Lower leg skin (tissue), 4 donors: Measurements from ENCODE around the gene PRTN3. TPM values are rescaled to one million over a fixed set of nuclear protein-coding genes. Genes with fewer than 3 reads are reported as not detected.

Experiments used
- DNase-seq, 2 donors: peaks; one replicate each; pipeline ENCODE4 v3.0.0-alpha.2; 2019; ENCODE audit warnings: low spot score in 2 of 2
- H3K4me3 ChIP-seq: fragments of 200-600 bp; sonication (generic); 2 replicates; pipeline ENCODE4 v1.5.1; 2017; ENCODE audit warnings: mild to moderate bottlenecking, low read depth; ENCODE audit not compliant: poor library complexity, severe bottlenecking
- CTCF ChIP-seq, 3 donors: fragments of 450-650 bp; IDR thresholded peaks; one replicate each; pipeline ENCODE4 v1.5.1; 2016; ENCODE audit warnings: antibody characterized with exemption in 3 of 3, mild to moderate bottlenecking in 3 of 3, moderate library complexity in 2 of 3
- POLR2A ChIP-seq, 2 donors: fragments of 450-650 bp; IDR thresholded peaks; one replicate each; pipeline ENCODE4 v1.6.1; 2016 to 2017; ENCODE audit warnings: antibody characterized with exemption in 2 of 2, mild to moderate bottlenecking in 1 of 2, moderate library complexity in 1 of 2
- WGBS, 2 donors: methylation state at CpG; one replicate each; pipeline ENCODE4 v1.1.5; 2018; 5-methylcytosine and 5-hydroxymethylcytosine counted together
- intact Hi-C: fragments of 100-400 bp; cut with DNase I; formaldehyde crosslinking; loops from one replicate; pipeline ENCODE4 v1.15.0; 2023; ENCODE audit warnings: low total_unique reads
- total RNA-seq, 4 donors: library from RNA; depleted of rRNA; stranded (reverse); fragments of >200 nt; gene quantifications; one replicate each; pipeline ENCODE4 v1.1.0, GENCODE V29; 2016

Gene PRTN3
- total RNA-seq, 4 donors from 2014 or later, result 0.86 TPM; not detected in 3

DNA sequence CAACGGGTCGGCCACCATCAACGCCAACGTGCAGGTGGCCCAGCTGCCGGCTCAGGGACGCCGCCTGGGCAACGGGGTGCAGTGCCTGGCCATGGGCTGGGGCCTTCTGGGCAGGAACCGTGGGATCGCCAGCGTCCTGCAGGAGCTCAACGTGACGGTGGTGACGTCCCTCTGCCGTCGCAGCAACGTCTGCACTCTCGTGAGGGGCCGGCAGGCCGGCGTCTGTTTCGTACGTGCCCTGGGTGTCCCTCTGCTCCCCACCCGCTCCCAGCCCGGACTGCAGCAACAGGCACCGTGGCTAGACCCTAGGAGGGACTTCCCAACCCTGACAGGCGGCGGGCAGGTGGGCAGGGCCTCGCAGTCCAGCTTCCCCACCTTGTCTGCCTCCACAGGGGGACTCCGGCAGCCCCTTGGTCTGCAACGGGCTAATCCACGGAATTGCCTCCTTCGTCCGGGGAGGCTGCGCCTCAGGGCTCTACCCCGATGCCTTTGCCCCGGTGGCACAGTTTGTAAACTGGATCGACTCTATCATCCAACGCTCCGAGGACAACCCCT is 14.8 kb downstream of the PRTN3 start:
- DNase-seq, result no peak
- TF ChIP-seq POLR2A (IDR thresholded peaks at IDR 0.05) (no peak), CTCF (IDR thresholded peaks at IDR 0.05) (no peak)
- H3K4me3 ChIP-seq, result no peak overlapping the region
- 74 to 78% methylated on average over 33 to 34 of the region's 40 CpGs for WGBS, 2 donors
- intact Hi-C loops, result loop anchor here (10.0 kb wide), 1 partner anchor 129 kb away; the partner anchor contains the start of gene WDR18

DNA sequence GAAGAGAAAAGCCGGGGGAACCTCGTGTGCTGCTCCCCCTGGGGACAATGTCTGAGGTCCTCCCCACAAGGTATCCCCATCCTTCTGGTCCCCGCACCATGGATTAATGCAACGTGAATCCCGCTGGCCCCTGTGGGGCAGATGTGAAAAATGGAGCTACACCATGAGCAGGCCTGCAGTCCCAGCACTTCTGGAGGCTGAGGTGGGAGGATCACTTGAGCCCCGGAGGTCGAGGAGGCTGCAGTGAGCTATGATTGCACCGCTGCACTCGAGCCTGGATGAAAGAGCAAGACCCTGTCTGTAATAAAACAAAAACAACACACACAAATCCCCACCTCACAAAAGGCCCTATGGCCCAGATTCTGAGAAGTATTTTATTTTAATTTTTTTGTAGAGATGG is 17.5 kb downstream of the PRTN3 start:
- intact Hi-C loops, result loop anchor here (2.0 to 10.0 kb wide), 2 partner anchors 63 to 127 kb away; partner anchors contain the start of gene WDR18
- TF ChIP-seq POLR2A (IDR thresholded peaks at IDR 0.05), result no peak
- TF ChIP-seq CTCF (IDR thresholded peaks at IDR 0.05), result no peak
- 77 to 85% methylated on average over 9 of the region's 9 CpGs for WGBS, 2 donors
- no peak overlapping the region for H3K4me3 ChIP-seq
- no peak for DNase-seq

DNA sequence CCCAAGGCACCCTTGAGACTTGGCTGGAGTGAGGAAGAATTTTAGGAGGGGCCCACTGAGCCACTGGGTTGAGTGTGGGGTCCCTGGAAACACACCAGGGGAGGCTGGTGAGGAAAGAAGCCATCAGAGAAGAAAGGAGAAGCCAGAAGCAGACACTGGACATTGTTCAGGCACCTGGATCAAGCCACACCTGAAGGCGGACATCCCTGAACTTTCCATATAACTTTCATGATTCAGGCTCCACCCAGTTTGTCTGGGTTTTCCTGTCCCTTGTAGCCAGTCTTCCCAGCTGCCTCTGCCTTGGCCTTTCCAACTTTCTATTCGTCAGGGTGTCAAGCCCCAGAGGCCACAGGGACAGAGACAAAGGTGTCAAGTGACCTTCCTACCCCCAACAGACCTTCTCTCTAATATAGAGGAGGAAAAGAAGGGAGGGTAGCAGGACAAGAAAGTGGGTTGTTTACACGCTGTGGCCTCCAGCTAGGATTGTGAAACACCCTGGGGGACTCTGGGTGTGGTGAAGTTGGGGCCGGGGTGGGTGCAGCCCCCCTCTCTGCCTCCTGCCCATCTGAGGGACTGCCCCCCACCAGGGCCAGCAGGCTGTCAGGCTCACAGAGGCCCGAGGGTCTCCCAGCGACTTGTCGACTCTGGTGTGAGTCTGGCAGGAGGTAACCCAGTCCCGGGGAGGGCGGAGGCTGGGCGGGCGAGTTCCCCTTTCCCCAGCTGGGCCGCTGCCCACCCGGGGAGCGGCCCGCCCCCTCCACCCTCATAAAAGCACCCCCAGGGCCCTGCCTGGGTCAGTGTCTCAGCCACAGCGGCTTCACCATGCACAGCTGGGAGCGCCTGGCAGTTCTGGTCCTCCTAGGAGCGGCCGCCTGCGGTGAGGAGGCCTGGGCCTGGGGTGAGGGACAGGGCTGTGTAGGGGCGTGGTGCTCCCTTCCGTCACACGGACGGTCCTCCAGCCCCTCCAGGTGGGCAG is 18.4 kb downstream of the PRTN3 start, which contains the start of gene CFD:
CFD (plus strand) TSS at position 797 of the 976 bp plus-strand sequence; CDS start at position 823, 26 bp downstream.
- DNase-seq, result peak; percentile 73 to 96

GRCh38 chr19:861141-861755 is 20.4 kb downstream of the PRTN3 start:
- intact Hi-C loops, result loop anchor here (1.0 kb wide), 1 partner anchor 28 kb away; no protein-coding TSS in a partner anchor
- no peak overlapping the region for H3K4me3 ChIP-seq
- 45 to 61% methylated on average over 15 to 29 of the region's 35 CpGs for WGBS, 2 donors
- TF ChIP-seq CTCF (IDR thresholded peaks at IDR 0.05) (no peak), POLR2A (IDR thresholded peaks at IDR 0.05) (no peak)
- no peak for DNase-seq

More for the DNA sequence above, 18.4 kb downstream of the PRTN3 start, which contains the start of gene CFD:
- intact Hi-C loops, result loop anchor here (2.0 to 10.0 kb wide), 2 partner anchors 62 to 126 kb away; partner anchors contain the start of gene WDR18
- H3K4me3 ChIP-seq, result peak within 1 kb of the TSS; percentile 22
- no peak for TF ChIP-seq CTCF (IDR thresholded peaks at IDR 0.05)
- peak in 1 of 2 donors; percentile 63 for TF ChIP-seq POLR2A (IDR thresholded peaks at IDR 0.05)
- WGBS, 2 donors, result 24 to 36% methylated on average over 11 to 13 of the region's 24 CpGs

- DNase-seq, result no peak
- 17 to 18% methylated on average over 27 to 56 of the region's 60 CpGs for WGBS, 2 donors
- no peak overlapping the region for H3K4me3 ChIP-seq
- intact Hi-C loops, result loop anchor here (1.0 kb wide), 1 partner anchor 29 kb away; no protein-coding TSS in a partner anchor
- TF ChIP-seq POLR2A (IDR thresholded peaks at IDR 0.05) (no peak), CTCF (IDR thresholded peaks at IDR 0.05) (no peak)
These were observed 21.2 kb downstream of the PRTN3 start for GRCh38 chr19:861756-862580.
